GM13976 (cell line): ENCODE results near the gene ST8SIA5.

Experiments used
- DNase-seq: peaks from one replicate; pipeline ENCODE4 v3.0.0; 2012; ENCODE audit warnings: low spot score
- in situ Hi-C: fragments of 300-500 bp; cut with MboI; formaldehyde crosslinking; loops from one replicate; pipeline ENCODE4 v1.12.0; 2022; ENCODE audit warnings: low sequenced_read_pairs, mixed read lengths, inconsistent platforms; ENCODE audit not compliant: unreplicated experiment
- TF ChIP-seq, protein P1 (sequence below): IDR thresholded peaks from 2 replicates; pipeline ENCODE4 v1.5.1; 2012; ENCODE audit warnings: borderline replicate concordance, mild to moderate bottlenecking; ENCODE audit not compliant: insufficient read depth; ENCODE audit errors: extremely low read depth, missing control alignments, control extremely low read depth

Gene ST8SIA5

DNA sequence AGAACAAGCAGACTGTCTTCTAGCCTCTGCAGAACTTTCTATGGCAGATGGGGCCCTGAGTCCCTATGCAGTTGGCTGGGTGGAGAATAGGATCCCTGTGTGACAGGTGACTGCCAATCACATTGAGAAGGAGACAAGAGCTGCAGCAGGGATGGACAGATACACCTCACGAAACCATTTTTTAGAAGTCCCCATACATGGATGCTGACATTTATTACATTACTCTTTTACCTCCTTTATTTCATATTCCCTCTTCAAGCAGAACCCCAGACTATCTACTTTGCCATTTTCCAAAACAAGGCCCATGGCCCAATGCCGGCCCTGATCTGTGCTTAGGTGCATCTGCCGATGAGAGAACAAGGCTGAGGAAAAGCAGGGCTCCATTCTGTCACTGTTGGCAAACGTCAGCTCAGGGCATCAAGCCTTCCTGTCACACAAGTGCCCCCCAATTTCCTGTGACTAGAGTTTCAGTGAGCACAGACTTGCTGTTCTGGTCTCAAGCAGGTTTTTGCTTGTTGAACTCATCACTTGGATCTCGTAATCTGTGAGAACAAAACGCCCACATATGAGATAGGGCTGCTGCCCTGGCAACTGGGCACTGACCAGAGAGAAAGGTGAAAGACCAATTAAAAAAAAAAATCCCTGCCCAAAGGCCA lies 135.6 kb downstream of the ST8SIA5 start:
- no peak for DNase-seq

DNA sequence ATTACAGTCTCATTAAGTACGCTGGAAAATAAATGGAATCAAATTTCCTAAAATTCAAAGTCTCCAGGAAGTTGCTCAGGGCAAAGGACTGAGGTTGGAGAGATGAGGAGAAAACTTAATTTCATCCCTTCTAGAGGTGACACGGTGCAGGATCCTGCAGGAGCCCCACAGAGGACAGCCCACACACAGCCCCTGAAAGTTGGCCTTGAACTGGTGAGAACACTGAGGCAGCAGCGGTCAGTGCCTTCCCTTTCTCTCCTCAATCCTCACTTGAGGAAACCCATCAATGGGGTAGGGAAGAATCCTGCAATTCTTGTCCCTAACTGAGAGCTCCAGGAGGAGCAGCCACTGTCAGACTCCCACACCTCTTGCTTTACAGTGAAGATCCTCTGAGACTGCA lies 137.3 kb downstream of the ST8SIA5 start:
- no peak for DNase-seq
- TF ChIP-seq, protein P1, sequence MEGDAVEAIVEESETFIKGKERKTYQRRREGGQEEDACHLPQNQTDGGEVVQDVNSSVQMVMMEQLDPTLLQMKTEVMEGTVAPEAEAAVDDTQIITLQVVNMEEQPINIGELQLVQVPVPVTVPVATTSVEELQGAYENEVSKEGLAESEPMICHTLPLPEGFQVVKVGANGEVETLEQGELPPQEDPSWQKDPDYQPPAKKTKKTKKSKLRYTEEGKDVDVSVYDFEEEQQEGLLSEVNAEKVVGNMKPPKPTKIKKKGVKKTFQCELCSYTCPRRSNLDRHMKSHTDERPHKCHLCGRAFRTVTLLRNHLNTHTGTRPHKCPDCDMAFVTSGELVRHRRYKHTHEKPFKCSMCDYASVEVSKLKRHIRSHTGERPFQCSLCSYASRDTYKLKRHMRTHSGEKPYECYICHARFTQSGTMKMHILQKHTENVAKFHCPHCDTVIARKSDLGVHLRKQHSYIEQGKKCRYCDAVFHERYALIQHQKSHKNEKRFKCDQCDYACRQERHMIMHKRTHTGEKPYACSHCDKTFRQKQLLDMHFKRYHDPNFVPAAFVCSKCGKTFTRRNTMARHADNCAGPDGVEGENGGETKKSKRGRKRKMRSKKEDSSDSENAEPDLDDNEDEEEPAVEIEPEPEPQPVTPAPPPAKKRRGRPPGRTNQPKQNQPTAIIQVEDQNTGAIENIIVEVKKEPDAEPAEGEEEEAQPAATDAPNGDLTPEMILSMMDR: no peak
- in situ Hi-C loops: no loop called here

More for the DNA sequence above, 135.6 kb downstream of the ST8SIA5 start:
- in situ Hi-C loops: no loop called here
- TF ChIP-seq, protein P1: no peak
